IMR-90 (cell line): ENCODE measurements around the gene MYH10. TPM values are rescaled to one million over a fixed set of nuclear protein-coding genes. Genes with fewer than 3 reads are reported as not detected.

Experiments
- ATAC-seq: fragments of 200-7000 bp; cut with Tn5 transposase; 2 replicates; pipeline ENCODE4 v1.9.1; 2020; ENCODE audit warnings: low read depth, mild to moderate bottlenecking, moderate library complexity
- BruUV-seq: library from RNA; stranded (reverse); fragments of 400-500 nt; replicated peaks from 2 replicates; lab custom pipeline; 2021; lab: Mats Ljungman, UMichigan
- CTCF ChIA-PET: fragments of 300-600 bp; formaldehyde crosslinking; extraction: SDS; loops from one replicate; lab custom pipeline; 2021; ENCODE audit warnings: antibody characterized with exemption; lab: Yijun Ruan, JAX
- POLR2A ChIA-PET: fragments of 300-600 bp; sonication (Branson Sonifier 250); formaldehyde crosslinking; loops from one replicate; lab custom pipeline; 2022; ENCODE audit warnings: antibody characterized with exemption; ENCODE audit not compliant: unreplicated experiment; lab: Charles Lee
- DNase-seq: peaks from one replicate; pipeline ENCODE4 v3.0.0; 2013
- H2AFZ ChIP-seq: replicated peaks from 2 replicates; pipeline ENCODE3; 2013; ENCODE audit warnings: low read length, mild to moderate bottlenecking; ENCODE audit not compliant: poor library complexity
- H2AK5ac ChIP-seq: 2 replicates; pipeline ENCODE4 v1.6.1; 2013; ENCODE audit warnings: low read depth, low read length, inconsistent platforms
- H2AK9ac ChIP-seq: replicated peaks from 2 replicates; pipeline ENCODE3; 2013; ENCODE audit warnings: mild to moderate bottlenecking, low read depth, low read length, moderate library complexity; ENCODE audit not compliant: poor library complexity
- H2BK120ac ChIP-seq: 2 replicates; pipeline ENCODE4 v1.6.1; 2013; ENCODE audit warnings: low read depth, low read length, inconsistent platforms
- H2BK15ac ChIP-seq: 3 replicates; pipeline ENCODE4 v1.6.1; 2013; ENCODE audit warnings: low read depth, low read length, inconsistent platforms
- H2BK20ac ChIP-seq: 2 replicates; pipeline ENCODE4 v1.6.1; 2013; ENCODE audit warnings: low read depth, mild to moderate bottlenecking, inconsistent platforms, low read length, moderate library complexity
- H2BK5ac ChIP-seq: 2 replicates; pipeline ENCODE4 v1.6.1; 2013; ENCODE audit warnings: mild to moderate bottlenecking, low read depth, low read length, inconsistent platforms; ENCODE audit not compliant: poor library complexity, severe bottlenecking
- H3K14ac ChIP-seq: replicated peaks from 2 replicates; pipeline ENCODE4 v1.6.1; 2013; ENCODE audit warnings: low read depth, low read length, inconsistent platforms
- H3K18ac ChIP-seq: 2 replicates; pipeline ENCODE4 v1.6.1; 2013; ENCODE audit warnings: low read depth, low read length, control low read depth
- H3K23ac ChIP-seq: 2 replicates; pipeline ENCODE4 v1.6.1; 2013; ENCODE audit warnings: low read depth, low read length, inconsistent platforms
- H3K27ac ChIP-seq: 2 replicates; pipeline ENCODE4 v1.5.1; 2013; ENCODE audit warnings: mild to moderate bottlenecking, control low read depth, low read length; ENCODE audit not compliant: insufficient read depth
- H3K27me3 ChIP-seq: 2 replicates; pipeline ENCODE4 v1.6.1; 2013; ENCODE audit warnings: low read length; ENCODE audit not compliant: control insufficient read depth, insufficient read depth
- H3K36me3 ChIP-seq: 2 replicates; pipeline ENCODE4 v1.6.1; 2013; ENCODE audit warnings: low read length, mixed read lengths; ENCODE audit not compliant: control insufficient read depth, insufficient read depth
- H3K4ac ChIP-seq: 2 replicates; pipeline ENCODE4 v1.6.1; 2013; ENCODE audit warnings: low read depth, low read length, inconsistent platforms
- H3K4me1 ChIP-seq: 2 replicates; pipeline ENCODE4 v1.6.1; 2013; ENCODE audit warnings: low read length, mixed read lengths; ENCODE audit not compliant: control insufficient read depth, insufficient read depth
- H3K4me2 ChIP-seq: 2 replicates; pipeline ENCODE4 v1.6.1; 2013; ENCODE audit warnings: low read depth, mild to moderate bottlenecking, control low read depth, low read length, moderate library complexity
- H3K4me3 ChIP-seq: 2 replicates; pipeline ENCODE4 v1.5.1; 2013; ENCODE audit warnings: low read depth, mild to moderate bottlenecking, control low read depth, low read length, moderate library complexity; ENCODE audit not compliant: insufficient read depth
- H3K56ac ChIP-seq: 2 replicates; pipeline ENCODE4 v1.6.1; 2013; ENCODE audit warnings: low read length, inconsistent platforms; ENCODE audit not compliant: insufficient read depth; ENCODE audit errors: extremely low read depth
- H3K79me1 ChIP-seq, 2 experiments: 2 replicates each; pipeline ENCODE4 v1.6.1; 2013; ENCODE audit warnings: low read length in 2 of 2, inconsistent platforms in 1 of 2, low read depth in 1 of 2
- H3K9ac ChIP-seq: 2 replicates; pipeline ENCODE4 v1.6.1; 2013; ENCODE audit warnings: low read depth, low read length, control low read depth
- H3K9me1 ChIP-seq: 2 replicates; pipeline ENCODE4 v1.6.1; 2013; ENCODE audit warnings: low read length, inconsistent platforms; ENCODE audit not compliant: insufficient read depth
- H3K9me3 ChIP-seq: 2 replicates; pipeline ENCODE4 v1.6.1; 2013; ENCODE audit warnings: low read length; ENCODE audit not compliant: control insufficient read depth, insufficient read depth
- H4K20me1 ChIP-seq: 2 replicates; pipeline ENCODE4 v1.6.1; 2013; ENCODE audit warnings: low read length, inconsistent platforms; ENCODE audit not compliant: insufficient read depth
- H4K5ac ChIP-seq: 2 replicates; pipeline ENCODE4 v1.6.1; 2013; ENCODE audit warnings: mild to moderate bottlenecking, low read depth, low read length, control low read depth
- H4K8ac ChIP-seq, 2 experiments: 2 replicates each; pipeline ENCODE4 v1.6.1; 2013; ENCODE audit warnings: low read depth in 2 of 2, low read length in 2 of 2, control low read depth in 1 of 2, inconsistent platforms in 1 of 2
- H4K91ac ChIP-seq: 2 replicates; pipeline ENCODE4 v1.6.1; 2013; ENCODE audit warnings: low read depth, low read length, inconsistent platforms; ENCODE audit not compliant: insufficient read depth
- BHLHE40 ChIP-seq: fragments of 150-350 bp; IDR thresholded peaks from 2 replicates; pipeline ENCODE4 v1.6.1; 2016; ENCODE audit warnings: mild to moderate bottlenecking, low read depth, low read length
- CEBPB ChIP-seq: IDR thresholded peaks from 2 replicates; pipeline ENCODE4 v1.6.1; 2012; ENCODE audit warnings: low read depth, low read length, improper control_type of control experiment
- CHD1 ChIP-seq: IDR thresholded peaks from 2 replicates; pipeline ENCODE4 v1.6.1; 2012; ENCODE audit warnings: low read depth, low read length, improper control_type of control experiment
- FOS ChIP-seq: fragments of 150-350 bp; IDR thresholded peaks from 2 replicates; pipeline ENCODE4 v1.6.1; 2016; ENCODE audit warnings: low read depth, low read length
- MAZ ChIP-seq: IDR thresholded peaks from 2 replicates; pipeline ENCODE4 v1.6.1; 2012; ENCODE audit warnings: low read depth, mild to moderate bottlenecking, low read length, improper control_type of control experiment, moderate library complexity, borderline replicate concordance
- MXI1 ChIP-seq: IDR thresholded peaks from 2 replicates; pipeline ENCODE4 v1.6.1; 2012; ENCODE audit warnings: low read depth, mild to moderate bottlenecking, low read length, moderate library complexity, borderline replicate concordance
- NFE2L2 ChIP-seq: fragments of 150-350 bp; IDR thresholded peaks from 2 replicates; pipeline ENCODE4 v1.6.1; 2016; ENCODE audit warnings: low read depth, mild to moderate bottlenecking, low read length
- POLR2A ChIP-seq: IDR thresholded peaks from 2 replicates; pipeline ENCODE4 v1.6.1; 2012; ENCODE audit warnings: mild to moderate bottlenecking, low read depth, low read length
- RCOR1 ChIP-seq: IDR thresholded peaks from 2 replicates; pipeline ENCODE4 v1.6.1; 2012; ENCODE audit warnings: mild to moderate bottlenecking, low read length, improper control_type of control experiment; ENCODE audit not compliant: insufficient replicate concordance
- RFX5 ChIP-seq: IDR thresholded peaks from 2 replicates; pipeline ENCODE4 v1.8.0; 2012; ENCODE audit warnings: low read depth, mild to moderate bottlenecking, low read length, moderate library complexity
- SMC3 ChIP-seq: fragments of 150-350 bp; IDR thresholded peaks from 2 replicates; pipeline ENCODE4 v1.6.1; 2016; ENCODE audit warnings: low read depth, mild to moderate bottlenecking, antibody characterized with exemption, low read length, moderate library complexity
- WGBS, 2 experiments: methylation state at CpG; one replicate each; pipeline versions ENCODE4 v1.1.5 to v1.1.7; 2013; ENCODE audit warnings: missing lambda C conversion rate in 2 of 2; ENCODE audit not compliant: insufficient read length in 1 of 2; ENCODE audit errors: extremely low coverage in 2 of 2; 5-methylcytosine and 5-hydroxymethylcytosine counted together
- dilution Hi-C: fragments of 300-500 bp; cut with HindIII; formaldehyde crosslinking; loops from one replicate; pipeline ENCODE4 v1.14.3; 2018; ENCODE audit warnings: low sequenced_read_pairs; ENCODE audit not compliant: unreplicated experiment
- in situ Hi-C: fragments of 300-500 bp; cut with MboI; formaldehyde crosslinking; loops from 3 replicates; pipeline ENCODE4 v1.14.3; 2019; ENCODE audit warnings: low sequenced_read_pairs, inconsistent platforms, mixed read lengths
- intact Hi-C: fragments of 100-400 bp; cut with micrococcal nuclease; formaldehyde crosslinking; loops from 2 replicates; pipeline ENCODE4 v1.10.0; 2022
- polyA plus RNA-seq, 3 experiments: library from polyadenylated mRNA; depleted of rRNA; stranded (reverse); fragments of >200 nt; gene quantifications; 2 replicates each; pipeline ENCODE4 v1.2.3, GENCODE V29; 2012; ENCODE audit warnings: low replicate concordance in 1 of 3
- total RNA-seq: library from RNA; depleted of rRNA; stranded (reverse); fragments of >200 nt; gene quantifications from 2 replicates; pipeline ENCODE4 v1.2.3, GENCODE V29; 2012
- TF ChIP-seq, protein P1 (sequence below): conservative IDR thresholded peaks from 2 replicates; pipeline ENCODE4 v1.5.1; 2012; ENCODE audit warnings: mild to moderate bottlenecking, low read depth, low read length, improper control_type of control experiment

The MYH10 gene
- total and polyA plus RNA-seq, 2 of the 4 experiments (the other 2 are of a cell fraction), result 71.2 to 95.2 TPM

- ATAC-seq (no peak), DNase-seq (no peak)
- dilution Hi-C loops (no loop called here), intact Hi-C loops (no loop called here), in situ Hi-C loops (no loop called here)
- BruUV-seq, result no TSS peak
- Histone ChIP-seq H3K9me1 (no peaks in the 10 kb centered on the region), H2AK9ac (no peak overlapping the region), H3K56ac (no peak overlapping the region), H2BK15ac (no peak overlapping the region), H3K27ac (no peak overlapping the region), H4K91ac (no peak overlapping the region), H3K4ac (no peak overlapping the region), H3K23ac (no peak overlapping the region), H3K18ac (no peak overlapping the region), H3K36me3 (peaks cover 57% of the 10 kb centered on the region), H3K14ac (no peak overlapping the region), H3K79me1 (no peaks in the 10 kb centered on the region; a peak in 2 of 4 replicates), H3K4me1 (no peaks in the 10 kb centered on the region), H3K9ac (no peak overlapping the region), H3K4me3 (no peak overlapping the region), H3K27me3 (no peaks in the 10 kb centered on the region), H3K9me3 (no peaks in the 10 kb centered on the region), H2BK20ac (no peak overlapping the region), H2AFZ (no peak overlapping the region), H4K20me1 (no peaks in the 10 kb centered on the region), H4K5ac (no peak overlapping the region), H2BK120ac (no peak overlapping the region), H2BK5ac (no peak overlapping the region), H2AK5ac (no peak overlapping the region), H3K4me2 (no peak overlapping the region), H4K8ac (no peak overlapping the region)
- no CpG with 5 or more reads among the region's 12 CpGs for WGBS, 2 experiments
- ChIA-PET POLR2A (no interaction called here), CTCF (interaction anchor here (1.1 kb wide), 1 partner anchor 8 kb away, joined by 5 read pairs; no protein-coding TSS in a partner anchor)
- TF ChIP-seq POLR2A (no peak), RCOR1 (no peak), NFE2L2 (no peak), SMC3 (no peak), FOS (no peak), MAZ (no peak), BHLHE40 (no peak), CHD1 (no peak), RFX5 (no peak), MXI1 (no peak), CEBPB (no peak)
- TF ChIP-seq, protein P1, sequence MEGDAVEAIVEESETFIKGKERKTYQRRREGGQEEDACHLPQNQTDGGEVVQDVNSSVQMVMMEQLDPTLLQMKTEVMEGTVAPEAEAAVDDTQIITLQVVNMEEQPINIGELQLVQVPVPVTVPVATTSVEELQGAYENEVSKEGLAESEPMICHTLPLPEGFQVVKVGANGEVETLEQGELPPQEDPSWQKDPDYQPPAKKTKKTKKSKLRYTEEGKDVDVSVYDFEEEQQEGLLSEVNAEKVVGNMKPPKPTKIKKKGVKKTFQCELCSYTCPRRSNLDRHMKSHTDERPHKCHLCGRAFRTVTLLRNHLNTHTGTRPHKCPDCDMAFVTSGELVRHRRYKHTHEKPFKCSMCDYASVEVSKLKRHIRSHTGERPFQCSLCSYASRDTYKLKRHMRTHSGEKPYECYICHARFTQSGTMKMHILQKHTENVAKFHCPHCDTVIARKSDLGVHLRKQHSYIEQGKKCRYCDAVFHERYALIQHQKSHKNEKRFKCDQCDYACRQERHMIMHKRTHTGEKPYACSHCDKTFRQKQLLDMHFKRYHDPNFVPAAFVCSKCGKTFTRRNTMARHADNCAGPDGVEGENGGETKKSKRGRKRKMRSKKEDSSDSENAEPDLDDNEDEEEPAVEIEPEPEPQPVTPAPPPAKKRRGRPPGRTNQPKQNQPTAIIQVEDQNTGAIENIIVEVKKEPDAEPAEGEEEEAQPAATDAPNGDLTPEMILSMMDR, result no peak
Measured at GRCh38 chr17:8494021-8494420, 136.5 kb downstream of the MYH10 start.
